Esophagus squamous epithelium (tissue), 4 donors: ENCODE results near the gene HSFX2.

Experiments used
- CTCF ChIP-seq, 6 experiments: fragments of 450-650 bp in 4 of 6; fragments of 200-600 bp in 2 of 6; sonication (generic) in 2 of 6; IDR thresholded peaks; one replicate each; pipeline ENCODE4 v1.5.1; 2016 to 2019; ENCODE audit warnings: antibody characterized with exemption in 6 of 6, mild to moderate bottlenecking in 4 of 6, moderate library complexity in 4 of 6
- POLR2A ChIP-seq, 4 donors: fragments of 450-650 bp; IDR thresholded peaks; one replicate each; pipeline ENCODE4 v1.6.1; 2017; ENCODE audit warnings: antibody characterized with exemption in 4 of 4, mild to moderate bottlenecking in 4 of 4, moderate library complexity in 3 of 4

DNA sequence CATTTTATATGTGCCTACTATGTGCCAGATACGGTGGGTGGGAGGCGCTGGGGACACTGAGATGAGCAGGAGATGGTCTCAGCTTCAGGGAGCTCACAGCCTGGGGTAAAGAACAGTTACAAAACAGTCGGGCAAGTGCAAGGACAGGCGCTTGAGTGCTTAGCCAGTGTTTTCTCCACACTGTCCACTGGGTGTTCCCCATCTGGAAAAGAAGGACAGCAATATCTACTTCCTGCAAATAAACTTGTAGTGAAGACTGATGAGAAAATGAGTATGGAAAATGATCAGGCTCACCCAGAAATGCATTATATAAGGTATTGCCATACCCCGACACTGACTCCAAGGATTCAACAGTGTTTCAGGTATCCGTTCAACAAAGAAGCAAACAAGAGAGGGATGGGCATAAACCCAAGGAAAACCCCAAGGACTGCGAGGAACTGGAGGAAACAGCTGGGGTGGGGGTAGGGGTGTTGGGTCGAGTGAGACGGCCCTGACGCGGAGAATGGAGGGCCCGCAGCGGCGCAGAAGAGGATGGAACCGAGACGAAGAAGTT is 35.6 kb upstream of the HSFX2 start:
- no peak for TF ChIP-seq POLR2A (IDR thresholded peaks at IDR 0.05)
- no peak for TF ChIP-seq CTCF (IDR thresholded peaks at IDR 0.05)
